CD4-positive, alpha-beta T cell treated with Interleukin-4 for 1 hour (primary cell): Measurements from ENCODE around the gene QSOX2.

Source experiments
- DNase-seq, 2 donors: peaks; one replicate each; pipeline ENCODE4 v3.0.0-alpha.2; 2020 to 2022

The QSOX2 gene

DNA sequence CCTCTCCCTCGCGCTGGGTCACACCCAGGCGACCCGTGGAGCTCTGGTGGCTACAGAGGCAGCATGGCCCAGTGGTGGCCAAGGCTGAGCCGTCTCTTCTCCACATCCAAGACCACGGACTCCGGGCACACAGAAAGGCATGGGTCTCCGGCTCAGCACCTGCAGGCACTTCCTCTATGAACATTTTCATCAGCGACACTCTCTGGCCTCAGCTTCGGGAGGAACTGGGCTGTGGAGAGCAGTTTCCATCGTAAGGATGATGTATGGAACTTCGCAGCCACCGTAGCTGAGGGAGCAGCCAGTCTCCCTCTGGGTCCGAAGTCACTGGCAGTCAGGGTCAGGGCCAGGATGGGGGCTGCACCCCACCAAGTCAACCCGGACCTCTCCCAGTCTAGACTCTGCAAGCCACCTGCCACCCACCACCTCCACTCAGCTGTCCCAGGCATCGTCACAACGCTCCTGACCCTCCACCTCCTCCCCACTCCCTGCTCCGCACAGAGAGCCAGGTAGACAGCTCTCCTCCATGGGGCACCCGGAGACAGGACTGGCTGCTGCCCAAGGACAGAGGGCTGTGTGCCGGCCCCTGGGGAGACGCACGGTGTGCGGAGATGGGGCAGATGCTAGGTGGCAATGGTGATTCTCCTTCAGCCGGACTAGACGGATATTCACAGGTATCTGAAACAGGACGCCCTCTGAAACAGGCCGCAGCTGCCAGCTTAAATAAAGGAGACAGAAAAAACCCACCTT is 9.7 kb downstream of the QSOX2 start:
- DNase-seq = no peak

GRCh38 chr9:136235171-136235570 is 10.4 kb downstream of the QSOX2 start:
- no peak for DNase-seq

GRCh38 chr9:136234597-136234996 is 11.0 kb downstream of the QSOX2 start:
- DNase-seq = no peak

DNA sequence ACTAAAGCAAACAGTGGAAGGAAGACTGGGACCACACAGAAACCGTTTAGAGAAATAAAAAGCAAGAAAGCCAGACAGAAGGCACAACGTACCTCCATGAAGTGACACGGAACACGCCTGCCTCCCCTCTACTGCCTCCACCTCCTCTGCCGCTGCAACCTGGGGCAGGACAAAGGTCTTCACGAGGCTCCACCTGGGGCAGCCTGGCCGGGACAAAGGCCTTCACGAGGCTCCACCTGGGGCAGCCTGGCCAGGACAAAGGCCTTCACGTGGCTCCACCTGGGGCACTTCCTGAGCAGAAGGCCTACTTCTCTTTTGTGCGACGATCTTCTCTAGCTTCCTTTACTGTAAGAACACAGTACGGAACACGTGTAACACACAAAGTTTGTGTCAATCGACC is 11.7 kb downstream of the QSOX2 start:
- no peak for DNase-seq

DNA sequence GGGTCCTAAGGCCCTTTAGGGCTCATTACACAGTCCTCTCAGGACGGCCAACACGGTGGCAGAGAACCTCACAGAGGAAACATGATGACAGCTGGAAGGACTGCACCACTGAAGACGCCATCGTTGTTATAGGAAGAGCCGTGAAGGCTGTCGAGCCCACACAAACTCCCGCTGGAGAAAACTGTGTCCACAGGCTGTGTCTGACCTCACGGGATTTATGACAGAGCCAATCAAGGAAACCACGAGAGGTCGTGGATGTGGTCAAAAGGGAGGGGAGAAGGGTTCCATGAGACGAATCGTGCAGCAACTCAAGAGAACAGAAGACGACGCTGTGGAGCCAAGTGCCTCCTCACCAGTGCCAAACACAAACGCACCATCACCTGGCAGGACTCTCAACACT is 12.2 kb downstream of the QSOX2 start:
- DNase-seq = no peak

DNA sequence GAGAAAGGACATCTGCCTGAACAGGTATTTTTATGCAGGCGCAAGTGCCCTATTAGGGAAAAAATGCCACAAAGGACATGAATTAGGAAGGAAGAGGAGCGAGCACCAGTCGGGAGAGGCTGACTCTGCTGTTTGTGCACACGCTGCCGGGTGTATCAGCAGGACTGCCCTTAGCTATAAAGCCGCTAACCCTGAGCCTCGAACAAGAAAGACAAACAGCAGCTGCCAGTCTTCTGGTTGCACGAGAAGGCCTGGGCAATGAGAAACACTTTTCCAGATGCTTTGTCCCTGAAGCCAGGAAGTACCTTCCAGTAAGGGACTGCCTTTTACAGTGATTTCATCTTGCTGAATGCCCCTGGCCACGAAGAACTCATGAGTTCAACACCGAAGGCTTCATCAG is 12.6 kb downstream of the QSOX2 start:
- DNase-seq = no peak

DNA sequence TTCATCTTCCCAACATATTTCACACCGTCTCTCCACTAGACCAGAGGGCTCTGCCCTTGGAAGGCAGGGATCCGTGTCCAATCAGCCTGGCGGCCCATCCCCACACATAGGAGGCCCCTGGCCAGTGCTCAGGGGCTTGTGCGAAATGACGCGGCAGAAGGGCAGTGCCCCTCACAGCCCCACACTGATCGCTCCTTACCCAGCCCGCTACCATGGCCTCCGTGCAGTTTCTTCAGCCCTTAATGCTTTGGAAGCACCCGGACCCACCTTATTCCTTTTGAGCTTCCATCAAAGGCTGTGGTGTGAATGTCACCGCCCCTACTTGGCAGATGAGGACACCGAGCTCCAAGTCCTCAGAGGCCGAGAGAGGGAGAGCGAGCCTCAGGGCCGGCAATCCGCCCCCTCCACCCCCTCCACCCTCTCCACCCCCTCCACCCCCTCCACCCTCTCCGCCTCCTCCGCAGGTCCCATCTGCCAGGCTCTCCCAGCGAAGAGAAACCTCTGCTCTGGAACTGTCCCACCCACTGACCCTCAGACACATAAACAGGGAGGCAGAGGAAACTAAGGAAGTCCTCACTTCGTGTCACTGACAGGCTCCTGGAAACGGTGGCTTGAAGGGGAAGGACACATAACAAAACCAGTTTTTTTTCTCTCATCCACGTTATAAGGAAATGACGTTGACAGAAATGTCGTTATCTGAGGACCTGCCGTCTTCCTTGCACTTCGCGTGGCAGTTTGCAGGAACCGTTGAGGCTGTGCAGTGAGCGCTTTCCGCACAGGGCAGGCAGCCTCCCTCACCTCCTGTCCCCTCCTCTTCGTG is 13.9 kb downstream of the QSOX2 start:
- peak; percentile 46 to 51 for DNase-seq

DNA sequence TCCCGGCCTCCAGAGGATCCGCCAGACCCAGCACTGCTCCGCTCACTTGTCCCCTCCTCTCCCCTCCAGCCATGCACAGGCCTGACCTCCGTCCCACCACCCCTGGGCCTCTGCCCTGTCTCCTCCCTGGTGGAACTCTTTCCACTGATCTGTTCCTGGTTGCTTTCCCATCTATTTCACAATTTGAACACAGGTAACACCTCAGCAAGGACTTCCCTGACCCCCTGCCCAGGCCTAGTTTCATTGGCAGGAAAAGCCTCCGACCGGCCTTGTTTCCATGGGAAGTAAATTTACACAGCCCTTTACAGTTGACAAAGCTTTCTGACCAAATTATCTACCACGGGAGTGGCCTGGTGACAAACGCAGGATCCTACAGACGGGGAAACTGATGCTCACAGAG is 14.8 kb downstream of the QSOX2 start:
- no peak for DNase-seq

GRCh38 chr9:136230365-136230764 is 15.2 kb downstream of the QSOX2 start:
- DNase-seq = no peak

DNA sequence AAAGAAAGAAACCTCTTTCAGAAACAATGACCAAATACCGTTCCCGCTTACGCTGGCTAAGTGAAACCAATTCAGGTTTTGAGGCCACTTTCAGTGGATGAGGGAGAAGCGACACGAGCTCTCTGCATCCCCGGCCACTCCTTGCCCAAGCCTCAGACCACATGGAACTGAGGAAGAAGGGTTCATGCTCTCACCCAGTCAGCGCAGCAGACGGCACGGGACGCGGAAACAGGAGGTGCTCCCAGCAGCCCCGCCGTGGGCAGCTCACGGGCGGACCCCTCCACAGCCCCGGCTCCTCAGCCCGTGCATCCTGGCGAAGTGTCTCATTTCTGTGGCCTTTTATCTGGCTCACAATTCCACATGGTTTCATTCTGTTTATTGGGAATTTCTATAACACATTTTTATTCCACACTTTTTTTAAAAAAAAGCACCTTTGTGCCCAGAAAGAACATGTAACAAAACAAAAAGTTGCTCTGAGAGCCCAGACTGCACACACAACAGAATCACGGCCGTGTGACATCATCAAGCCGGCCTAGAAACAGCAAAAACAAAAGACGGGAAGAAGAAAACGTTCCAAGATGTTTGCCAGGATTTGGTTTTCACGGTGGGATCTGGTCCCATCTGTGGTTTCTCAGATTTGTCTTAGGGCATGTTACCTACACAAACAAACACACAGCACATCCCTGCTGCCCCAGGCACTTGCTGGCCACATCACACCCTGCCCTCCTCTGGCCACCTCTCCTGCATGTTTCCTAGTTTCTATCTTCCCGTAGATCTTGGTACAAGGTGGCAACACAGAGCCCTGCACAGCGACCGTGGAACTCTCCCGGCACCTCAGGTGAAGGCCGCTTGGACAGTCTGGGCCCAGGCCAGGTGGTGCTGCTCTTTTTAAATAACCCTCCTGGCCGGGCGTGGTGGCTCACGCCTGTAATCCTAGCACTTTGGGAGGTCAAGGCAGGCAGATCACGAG is 16.2 kb downstream of the QSOX2 start:
- no peak for DNase-seq

DNA sequence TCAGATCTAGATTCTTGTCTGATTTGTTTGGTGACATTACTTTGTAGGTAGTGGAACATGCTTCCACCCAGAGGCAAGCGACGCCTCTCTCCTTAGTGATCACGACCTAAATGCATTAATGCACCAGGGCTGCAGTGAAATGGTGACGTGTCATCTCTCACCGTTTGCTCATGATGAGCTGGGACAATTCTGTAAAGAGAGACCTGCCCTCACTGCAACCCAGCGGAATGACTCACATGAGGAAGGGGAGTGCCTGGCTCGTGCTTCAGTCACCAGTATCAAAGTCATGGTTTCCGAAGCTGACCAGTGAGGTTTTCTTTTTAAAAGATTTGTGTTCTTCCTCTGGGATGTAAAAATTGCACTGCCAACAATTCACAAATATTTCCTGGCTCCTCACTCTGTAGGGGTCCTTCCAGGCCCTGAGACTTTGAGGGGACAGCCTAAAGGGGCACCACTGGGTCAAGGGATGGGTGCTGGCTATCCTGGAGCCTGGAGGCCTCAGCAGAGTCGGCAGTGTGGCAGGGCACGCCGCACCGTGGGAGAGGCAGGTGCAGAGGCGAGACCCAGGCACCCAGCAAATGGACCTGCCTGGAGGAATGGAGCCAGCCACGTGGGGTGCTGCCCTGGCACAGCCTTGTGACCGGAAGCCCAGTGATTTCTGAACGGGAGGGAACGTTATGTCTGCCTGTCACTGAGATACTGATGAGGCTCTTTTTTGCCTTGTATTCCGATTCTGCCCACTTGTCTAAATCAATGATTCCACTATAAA is 17.3 kb downstream of the QSOX2 start:
- no peak for DNase-seq

- DNase-seq = no peak
Measured at GRCh38 chr9:136226680-136227407, 18.8 kb downstream of the QSOX2 start.

GRCh38 chr9:136225748-136226679 is 19.6 kb downstream of the QSOX2 start:
- DNase-seq = peak; percentile 69 to 81

GRCh38 chr9:136225366-136225747 is 20.3 kb downstream of the QSOX2 start:
- peak; percentile 35 to 70 for DNase-seq

- no peak for DNase-seq
Measured at GRCh38 chr9:136223871-136224640, 21.6 kb downstream of the QSOX2 start.

DNA sequence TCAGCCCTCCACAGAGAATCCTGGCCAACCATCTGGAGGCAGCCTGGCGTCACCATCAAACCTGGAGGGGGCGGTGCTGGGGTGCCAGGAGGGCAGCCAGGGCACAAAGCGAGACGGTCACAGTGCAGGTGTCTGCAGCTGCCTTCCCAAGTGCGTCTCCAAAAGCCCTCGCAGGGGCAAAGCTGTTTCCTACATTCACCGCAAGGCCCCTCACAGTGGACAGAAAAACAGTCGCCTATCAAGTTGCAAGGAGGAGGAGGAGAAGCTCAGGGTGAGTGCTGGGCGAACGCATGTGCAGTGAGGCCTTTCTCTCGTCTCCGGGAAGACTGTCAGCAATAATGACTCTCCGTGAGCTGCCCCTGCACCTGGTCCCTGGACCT is 22.7 kb downstream of the QSOX2 start:
- no peak for DNase-seq

DNA sequence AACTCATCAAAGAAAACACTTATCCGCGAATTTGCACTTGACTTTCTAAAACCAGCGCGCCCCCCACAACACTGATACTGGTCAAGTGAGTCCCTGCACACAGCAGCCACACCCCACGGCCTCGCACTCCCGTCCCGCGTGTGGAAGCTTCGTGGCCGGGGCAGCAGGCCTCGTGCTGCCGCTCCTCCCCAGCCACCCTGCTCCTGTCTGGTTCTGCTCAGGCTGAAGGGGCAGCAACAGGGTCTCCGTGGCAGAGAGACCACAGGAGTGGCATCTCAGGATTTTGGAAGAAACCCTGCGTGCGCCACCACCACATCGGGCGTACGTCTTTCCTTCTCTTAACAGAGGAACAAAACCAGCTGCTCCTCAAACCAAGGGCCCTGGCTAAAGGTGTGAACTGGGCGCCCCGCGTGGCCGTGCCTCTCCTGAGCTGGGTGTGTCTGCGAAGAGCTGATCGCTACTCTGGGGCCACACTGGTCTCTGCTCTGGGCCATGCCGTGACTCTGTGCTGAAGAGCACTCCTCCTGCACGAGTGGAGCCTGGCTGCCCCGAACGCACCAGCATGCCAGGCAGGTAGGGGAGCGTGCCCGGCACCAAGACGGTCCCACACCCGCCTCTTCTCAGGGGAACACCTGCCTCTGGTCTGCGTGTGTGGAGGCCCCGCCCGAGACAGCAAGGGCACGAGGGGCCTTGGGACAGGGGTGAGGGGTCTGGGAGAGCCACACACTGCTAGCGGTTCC is 23.3 kb downstream of the QSOX2 start:
- DNase-seq = no peak

DNA sequence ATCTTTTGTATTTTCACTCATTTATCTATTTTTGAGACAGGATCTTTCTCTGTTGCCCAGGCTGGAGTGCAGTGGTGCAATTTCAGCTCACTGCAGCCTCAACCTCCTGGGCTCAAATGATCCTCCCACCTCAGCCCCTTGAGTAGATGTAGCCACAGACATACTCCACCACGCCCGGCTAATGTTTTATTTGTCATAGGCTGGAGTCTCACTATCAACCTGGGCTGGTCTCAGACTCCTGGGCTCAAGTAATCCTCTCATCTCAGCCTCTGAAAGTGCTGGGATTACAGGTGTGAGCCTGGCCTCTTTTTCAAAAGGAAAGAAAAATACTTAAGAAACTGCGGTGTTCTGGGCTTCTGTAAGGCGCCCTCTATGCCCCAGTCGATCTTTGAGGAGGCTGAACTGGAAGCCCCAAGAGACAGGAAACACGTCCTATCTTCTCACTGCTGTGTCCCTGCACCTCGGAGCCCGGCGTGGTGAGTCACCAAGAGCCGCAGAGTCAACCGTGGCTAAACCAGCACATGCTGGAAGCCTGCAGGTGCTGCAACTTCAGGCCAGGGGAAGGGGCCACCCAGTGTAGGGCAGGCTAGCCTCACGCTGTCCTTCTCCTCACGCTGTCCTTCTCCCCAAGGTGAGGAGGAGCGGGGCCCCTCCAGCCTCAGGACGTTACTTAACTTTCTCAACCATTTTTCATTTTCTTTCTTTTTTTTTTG is 25.4 kb downstream of the QSOX2 start:
- peak in 1 of 2 donors; percentile 35 for DNase-seq
